GM21528 (cell line): ENCODE measurements around the gene PRR23C.

Source experiments
- ATAC-seq: cut with Tn5 transposase; IDR thresholded peaks from one replicate; pipeline ENCODE4 v1.9.1; 2021; ENCODE audit warnings: mild to moderate bottlenecking, moderate library complexity; ENCODE audit not compliant: unreplicated experiment, low FRiP score

PRR23C gene

GRCh38 chr3:139005356-139005993 lies 39.2 kb downstream of the PRR23C start:
- no peak for ATAC-seq

GRCh38 chr3:138995706-138996105 lies 49.0 kb downstream of the PRR23C start:
- ATAC-seq, result no peak
